GM11168 (cell line): ENCODE data around the gene INCA1.

Experiments used
- in situ Hi-C: fragments of 300-500 bp; cut with MboI; formaldehyde crosslinking; loops from one replicate; pipeline ENCODE4 v1.12.0; 2022; ENCODE audit warnings: low sequenced_read_pairs; ENCODE audit not compliant: unreplicated experiment

INCA1 gene

DNA sequence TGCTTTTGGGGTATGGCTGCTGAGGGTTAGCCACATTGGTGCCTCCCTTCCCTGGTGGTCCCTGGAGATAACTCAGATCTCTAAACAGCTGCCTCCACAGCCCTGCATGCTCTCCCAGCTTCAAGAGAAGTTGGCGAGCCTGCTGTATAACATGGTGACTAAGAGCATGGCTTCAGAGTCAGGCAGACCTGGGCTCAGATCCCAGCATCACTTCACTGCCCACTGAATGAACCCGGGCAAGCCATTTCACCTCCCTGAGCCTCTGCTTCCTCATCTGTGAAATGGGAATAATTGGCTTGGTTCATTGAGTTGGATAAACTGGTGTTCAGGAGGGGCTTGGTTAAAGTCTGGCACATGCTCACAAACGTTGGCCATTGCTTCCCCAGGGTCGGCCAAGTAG, 17.0 kb upstream of the INCA1 start:
- in situ Hi-C loops, result no loop called here

DNA sequence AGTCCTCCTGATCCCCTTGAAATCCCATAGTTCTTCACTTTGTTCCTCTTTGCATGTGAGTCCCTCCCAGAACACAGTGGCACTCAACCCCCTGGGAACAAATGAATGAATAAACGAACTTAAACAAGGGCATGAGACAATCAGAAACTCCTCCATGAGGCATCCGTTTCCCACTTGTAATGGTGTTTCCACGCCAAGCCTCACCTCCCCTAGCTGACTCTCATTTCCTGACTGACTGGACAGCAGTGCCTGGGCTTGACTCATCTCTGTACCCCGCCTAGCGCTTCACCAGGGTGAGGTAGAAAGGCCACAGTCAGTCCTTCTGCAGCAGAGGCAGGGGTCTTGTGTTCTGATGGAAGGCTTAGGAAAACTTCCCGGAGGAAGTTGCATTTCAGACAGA, 14.6 kb upstream of the INCA1 start:
- in situ Hi-C loops, result no loop called here

DNA sequence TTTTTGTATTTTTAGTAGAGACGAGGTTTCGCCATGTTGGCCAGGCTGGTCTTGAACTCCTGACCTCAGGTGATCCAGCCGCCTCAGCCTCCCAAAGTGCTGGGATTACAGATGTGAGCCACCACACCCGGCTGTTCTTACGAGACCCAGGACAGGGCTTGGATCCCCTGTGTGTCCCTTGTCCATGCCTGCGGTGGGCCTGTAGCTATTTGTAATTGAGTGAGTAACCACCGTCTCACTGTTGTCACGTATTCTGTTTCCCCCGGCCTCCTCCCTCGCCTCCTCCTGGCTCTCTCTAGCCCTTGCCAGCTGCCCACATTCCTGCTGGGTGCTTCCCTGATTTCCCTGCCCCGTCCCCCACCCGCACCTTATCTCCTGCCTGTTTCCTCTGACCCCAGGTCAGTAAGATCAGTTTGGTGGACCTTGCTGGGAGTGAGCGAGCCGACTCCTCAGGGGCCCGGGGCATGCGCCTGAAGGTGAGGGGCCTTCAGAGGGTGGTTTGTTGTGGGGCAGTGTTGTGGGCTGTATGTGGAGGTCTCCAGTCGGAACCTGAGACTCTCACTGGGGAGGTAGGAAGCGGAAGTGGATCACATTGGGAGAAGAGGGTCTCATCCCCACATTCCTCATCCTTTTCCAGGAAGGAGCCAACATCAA, 6.0 kb upstream of the INCA1 start:
- in situ Hi-C loops, result no loop called here

DNA sequence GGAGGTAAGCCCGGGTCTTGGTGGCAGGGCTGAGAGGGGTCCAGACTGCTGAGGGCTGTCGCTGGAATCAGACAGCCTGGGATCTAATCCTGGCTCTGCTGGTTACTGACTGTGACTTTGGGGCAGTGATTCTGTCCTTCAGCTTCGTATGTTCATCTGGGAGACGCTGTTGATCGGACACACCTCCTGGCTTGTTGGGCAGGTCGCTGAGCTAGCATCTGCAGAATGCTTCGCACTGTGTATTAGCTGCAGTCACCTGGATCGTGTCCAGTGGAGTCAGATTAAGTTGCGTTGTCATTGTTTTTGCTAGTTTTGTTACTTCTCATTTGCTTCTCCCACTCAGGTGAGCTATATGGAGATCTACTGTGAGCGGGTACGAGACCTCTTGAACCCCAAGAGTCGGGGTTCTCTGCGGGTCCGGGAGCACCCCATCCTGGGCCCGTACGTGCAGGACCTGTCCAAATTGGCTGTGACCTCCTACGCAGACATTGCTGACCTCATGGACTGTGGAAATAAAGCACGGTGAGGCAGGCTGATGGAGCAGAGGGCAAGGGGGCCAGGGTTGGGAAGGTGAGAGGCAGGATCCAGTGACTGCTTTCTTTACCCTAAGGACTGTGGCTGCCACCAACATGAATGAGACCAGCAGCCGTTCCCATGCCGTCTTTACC, 4.9 kb upstream of the INCA1 start:
- in situ Hi-C loops, result no loop called here

DNA sequence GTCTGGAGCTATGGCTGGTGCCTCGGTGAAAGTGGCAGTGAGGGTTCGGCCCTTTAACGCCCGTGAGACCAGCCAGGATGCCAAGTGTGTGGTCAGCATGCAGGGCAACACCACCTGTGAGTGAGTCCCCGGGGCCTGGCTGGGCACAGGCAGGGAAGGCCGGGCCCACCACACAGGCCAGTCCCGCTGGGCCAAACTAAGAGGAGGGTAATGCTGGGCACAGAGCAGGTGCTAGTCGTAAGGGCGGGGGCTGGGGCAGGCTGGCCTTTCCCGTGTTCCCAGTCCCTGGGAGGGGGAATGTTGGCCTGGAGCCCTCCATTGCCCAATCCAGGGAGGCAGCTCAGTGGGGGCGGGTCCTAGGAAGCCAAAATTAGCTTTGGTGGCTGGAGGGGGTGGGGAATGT, 2.9 kb upstream of the INCA1 start:
- in situ Hi-C loops, result no loop called here

DNA sequence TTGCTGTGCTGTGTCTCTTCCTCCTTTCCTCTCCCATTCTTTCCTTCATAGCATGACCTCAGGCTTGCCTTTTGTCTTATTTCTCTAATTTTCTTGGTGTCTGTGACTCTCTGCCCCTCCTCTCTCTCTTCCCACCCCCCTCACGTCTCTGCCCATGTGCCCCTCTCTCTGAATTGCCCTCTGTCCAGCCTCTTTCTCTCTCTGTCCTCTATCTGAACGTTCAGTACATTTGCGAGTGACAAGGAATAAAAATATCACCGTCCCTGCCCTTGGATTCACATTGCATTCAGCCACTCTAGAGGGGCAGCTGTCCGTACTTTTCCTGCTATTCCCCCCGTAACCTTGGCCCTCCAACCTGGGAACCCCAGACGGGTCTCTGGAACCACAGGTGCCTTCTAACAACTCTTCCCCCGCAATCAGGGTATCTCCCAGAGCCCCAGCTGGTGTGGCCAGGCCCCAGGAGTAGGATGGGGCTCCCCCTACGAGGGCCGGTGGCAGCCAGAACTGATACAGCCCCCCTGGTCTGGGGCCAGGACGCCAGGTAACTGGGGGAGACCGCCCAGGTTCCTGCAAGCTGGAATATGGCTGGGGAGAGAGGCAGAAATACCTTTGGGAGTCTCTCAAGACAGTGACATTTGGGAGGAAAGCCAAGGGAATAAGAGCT, 2.2 kb upstream of the INCA1 start:
- in situ Hi-C loops, result no loop called here

DNA sequence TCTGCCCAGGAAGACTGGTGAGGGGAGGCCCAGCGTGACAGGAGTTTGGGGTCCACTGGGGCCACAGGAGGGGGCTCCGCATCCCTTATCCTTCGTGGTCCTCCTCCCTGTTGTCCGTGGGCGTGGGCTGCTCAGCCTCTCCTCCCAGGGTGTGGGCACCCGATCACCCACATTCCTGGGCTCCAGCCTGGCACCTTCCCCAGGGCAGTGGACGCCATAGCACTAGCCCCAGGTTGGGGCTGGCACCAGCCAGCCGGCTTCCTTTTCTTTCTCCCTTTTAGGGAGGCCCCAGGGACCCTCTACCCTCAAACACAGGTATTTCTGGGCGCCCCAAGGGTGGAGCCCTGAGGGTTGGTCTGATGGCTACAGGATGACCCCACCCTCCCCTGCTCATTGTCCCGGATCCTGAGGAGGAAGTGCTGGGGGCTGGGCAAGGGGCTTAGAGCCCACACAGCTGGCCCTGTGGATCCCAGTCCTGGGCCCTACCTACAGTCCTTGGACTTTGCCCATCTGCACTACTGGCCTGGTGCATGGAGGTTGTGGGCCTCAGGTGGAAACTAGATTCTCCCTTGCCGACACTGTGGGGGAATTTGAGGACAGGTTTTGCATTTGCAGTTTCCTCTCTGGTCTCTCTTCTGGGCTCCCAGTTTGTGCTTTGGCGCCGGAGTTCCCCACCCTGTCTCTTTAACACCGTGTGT, 1.6 kb upstream of the INCA1 start:
- in situ Hi-C loops, result no loop called here

DNA sequence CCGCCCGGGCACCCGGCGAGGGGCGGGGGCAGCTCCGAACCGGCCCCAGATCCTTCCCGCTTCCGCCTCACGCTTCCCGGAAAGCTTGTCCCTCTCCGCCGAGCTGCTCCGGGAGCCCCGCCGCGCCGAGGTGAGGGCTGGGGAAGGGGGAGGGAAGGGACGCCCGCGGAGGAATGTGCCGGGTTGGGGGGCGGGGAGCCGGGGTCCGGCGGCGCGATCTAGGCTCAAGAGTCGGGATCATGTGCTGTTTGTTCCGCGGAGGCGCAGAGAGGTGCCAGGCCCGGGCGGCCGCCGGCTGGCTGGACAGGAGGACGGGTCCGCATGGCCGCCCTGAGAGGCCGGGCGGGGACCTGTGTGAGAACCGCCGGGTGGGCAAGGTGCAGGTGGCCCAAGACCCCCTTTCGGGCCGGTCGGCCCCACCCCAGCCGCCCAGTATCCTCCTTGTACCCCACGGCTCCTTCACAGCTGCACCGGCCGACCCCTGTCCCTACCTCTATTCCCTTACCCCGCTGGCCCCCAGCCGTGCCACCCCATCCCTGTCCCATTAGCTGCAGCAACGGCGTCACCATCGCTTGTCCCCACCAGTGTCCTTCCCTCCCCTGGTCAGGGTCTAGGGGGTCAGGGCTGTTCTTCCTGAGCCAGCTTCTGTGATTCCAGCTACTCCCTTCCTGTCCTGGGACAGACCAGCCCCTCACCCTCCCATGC, 857 bp upstream of the INCA1 start:
- in situ Hi-C loops, result no loop called here

DNA sequence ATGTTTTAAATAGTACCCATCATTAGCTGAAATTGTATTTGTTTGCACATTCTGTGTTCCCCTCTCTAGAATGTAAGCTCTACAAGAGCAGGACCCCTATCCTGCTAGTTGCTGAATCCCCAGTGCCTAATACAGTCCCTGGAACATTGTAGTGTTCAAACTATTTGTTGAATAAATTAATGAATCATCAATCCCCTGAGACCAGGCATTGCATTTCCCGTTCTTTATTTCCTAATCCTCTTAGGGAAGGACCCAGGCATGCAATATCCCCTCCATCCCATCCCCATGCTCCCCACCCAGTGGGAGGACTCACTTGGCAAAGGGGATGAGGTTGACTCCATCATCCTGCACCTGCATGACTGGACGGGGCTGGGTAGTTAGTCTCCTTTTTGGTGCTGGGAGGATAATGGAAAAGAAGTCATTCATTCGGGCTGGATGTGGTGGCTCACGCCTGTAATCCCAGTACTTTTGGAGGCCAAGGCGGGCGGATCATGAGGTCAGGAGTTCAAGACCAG, 3.2 kb downstream of the INCA1 start:
- in situ Hi-C loops, result no loop called here

DNA sequence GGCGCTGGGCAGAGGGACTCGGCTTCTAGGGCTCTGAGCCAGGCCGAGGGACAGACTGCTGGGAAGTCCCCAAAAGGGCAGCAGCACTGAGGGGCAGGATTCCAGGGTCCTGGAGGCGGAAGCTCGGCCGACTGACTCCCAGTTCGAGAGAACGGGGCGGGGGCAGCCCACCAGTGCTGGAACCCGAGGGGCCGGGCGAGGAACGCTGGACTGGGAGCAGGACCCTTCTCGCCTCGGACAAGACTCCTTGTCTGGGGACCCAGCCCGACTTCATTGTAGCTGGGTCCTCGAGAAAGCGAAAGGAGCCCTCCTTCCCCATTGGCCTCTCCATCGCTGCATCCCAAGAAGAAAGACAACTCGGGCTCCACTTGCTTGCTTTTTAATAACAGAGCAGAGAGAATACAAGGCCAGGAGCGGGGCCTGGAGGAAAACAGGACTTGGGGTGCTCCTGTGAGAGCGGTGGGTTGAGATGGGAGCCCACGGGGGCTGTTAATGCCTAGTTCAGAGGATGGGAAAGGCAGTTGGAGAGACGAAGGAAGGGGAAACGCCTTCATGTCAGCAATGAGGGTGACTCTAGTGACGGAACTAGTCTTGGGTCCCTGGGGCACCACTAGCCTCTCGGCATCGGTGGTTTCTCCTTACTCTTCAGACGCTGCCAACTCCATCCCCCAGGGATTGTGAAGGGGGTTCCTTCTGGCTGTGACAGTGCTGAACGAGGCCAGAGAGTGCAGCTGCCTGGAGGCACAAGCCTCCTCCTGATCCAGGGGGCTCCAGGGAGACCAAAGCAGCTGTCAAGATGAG, 9.4 kb downstream of the INCA1 start:
- in situ Hi-C loops, result no loop called here

DNA sequence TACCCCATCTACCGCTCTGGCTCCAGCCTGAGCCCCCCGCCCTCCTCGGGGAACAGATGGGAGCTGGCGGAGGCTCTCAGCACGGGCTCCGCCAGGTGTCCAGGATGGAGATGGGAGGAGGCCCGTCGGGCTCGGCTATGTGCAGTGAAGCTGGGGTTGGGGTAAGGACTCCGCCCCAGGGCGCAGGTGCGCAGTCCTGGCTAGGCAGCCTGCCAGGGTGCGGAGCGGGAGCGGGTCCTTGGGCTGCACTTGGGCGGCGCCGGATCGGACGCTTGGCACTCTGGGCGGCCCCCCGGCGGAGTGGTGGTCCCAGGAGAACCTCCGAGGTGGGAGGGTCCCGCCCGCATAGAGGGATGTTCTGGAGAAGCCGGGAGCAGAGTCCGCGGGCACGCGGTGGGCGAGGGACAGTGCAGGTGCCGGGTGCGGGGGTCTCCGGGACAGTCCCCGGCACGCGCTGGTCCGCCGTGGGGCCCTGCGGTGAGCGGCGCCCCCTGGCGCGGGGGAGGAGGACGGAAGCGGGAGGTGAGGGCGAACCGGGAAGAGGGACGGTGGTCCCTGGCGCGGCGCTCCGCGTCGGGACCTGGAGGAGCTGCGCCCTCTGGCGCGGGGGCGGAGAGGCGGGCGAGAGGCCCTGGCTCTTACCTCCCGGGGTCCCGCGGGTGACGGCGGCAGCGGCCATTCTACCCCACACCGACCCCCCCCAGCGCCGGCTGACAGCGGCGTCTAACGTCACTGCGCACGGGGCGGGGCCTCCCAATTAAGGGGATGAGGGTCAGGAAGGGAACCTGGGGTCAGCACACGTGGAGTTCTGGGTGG, 10.2 kb downstream of the INCA1 start, which contains the start of gene CAMTA2:
TSS of gene CAMTA2 (minus strand) at position 725 of the 816 bp plus-strand sequence. CDS start 1,453 bp downstream, outside the sequence.
- in situ Hi-C loops, result no loop called here

DNA sequence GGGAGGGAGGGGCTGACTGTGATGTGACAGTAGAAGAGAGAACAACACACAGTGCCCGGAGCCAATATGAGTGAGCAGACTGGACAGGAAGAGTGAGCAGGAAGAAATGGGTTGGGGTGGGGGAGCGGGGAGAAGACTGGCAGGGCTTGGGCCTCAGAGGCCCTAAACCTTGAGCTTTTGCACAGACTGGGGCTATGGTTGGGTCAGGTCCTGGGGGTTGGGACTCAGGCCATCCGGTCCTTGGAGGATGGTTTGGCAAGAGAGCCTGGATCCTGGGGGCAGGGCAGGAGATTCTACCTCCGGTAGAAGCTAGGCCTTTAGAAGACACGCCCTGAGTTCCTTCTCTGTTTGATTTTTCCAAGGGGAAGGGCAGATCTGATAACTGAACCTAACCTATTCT, 10.9 kb downstream of the INCA1 start:
- in situ Hi-C loops, result no loop called here

DNA sequence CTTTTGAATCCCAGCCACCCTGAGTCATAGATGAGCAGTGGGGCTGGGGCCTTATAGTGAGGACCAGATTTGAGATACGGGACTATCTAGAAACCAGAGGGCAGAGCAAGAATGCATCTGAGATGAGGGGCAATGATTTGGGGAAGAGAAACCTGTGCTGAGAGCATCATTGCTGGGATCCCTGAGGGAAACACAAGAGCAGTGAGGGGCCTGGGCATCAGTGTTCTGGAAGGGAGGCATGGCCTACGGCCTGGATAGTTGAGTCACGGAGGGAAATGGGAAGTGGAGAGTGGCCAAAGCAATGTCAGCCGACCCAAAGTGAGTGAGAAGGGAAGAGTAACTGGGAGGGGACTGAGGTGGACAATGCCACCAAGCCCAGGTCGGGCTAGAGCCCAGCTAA, 15.0 kb downstream of the INCA1 start:
- in situ Hi-C loops, result no loop called here

DNA sequence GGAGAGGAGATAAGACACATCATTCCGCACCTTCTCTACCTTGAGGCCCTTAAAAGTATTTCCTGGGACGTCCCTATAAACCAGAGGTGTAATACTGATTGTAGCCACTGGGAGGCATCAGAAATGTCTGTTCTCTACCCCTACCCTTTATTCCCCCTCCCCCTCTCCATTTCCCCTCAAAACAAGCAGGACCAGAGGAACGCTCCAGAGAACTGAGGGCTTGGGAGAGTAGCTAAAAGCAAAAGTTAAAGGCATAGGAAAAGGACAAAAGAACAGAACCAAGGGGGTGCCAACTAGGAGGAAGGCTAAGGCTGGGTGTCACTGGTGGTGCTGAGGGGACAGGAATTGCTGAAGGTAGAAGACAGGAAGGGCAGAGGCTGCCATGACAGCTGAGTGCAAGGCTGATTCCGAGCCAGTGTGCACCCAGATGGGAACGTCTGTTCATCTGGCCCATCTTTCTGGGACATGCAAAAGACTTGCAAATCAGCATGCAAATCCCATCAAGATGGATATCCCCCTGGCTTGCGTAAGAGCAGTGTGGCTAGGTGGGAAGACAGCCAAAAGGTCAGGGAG, 16.6 kb downstream of the INCA1 start:
- in situ Hi-C loops, result no loop called here

DNA sequence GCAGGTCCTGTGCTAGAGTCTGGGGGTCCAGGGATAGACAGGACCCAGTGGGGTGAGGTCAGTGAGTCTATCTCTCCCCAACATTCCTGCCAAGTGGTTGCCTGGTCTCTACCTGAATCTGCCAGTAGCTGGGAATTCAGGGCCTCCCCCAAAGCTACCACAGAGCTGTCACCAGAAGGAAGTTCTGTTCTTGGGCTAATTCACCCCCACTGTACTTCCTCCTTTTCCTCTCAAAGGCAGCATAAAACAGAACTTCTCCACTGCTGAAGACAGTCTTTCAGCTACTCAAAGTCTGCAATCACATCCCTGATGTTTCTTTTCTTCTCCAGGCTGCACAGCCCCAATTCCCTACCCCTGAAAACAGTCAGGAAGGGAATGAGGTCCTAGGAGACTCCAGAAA, 18.6 kb downstream of the INCA1 start:
- in situ Hi-C loops, result loop anchor here (10.0 kb wide), 1 partner anchor 86 kb away; no protein-coding TSS in a partner anchor

DNA sequence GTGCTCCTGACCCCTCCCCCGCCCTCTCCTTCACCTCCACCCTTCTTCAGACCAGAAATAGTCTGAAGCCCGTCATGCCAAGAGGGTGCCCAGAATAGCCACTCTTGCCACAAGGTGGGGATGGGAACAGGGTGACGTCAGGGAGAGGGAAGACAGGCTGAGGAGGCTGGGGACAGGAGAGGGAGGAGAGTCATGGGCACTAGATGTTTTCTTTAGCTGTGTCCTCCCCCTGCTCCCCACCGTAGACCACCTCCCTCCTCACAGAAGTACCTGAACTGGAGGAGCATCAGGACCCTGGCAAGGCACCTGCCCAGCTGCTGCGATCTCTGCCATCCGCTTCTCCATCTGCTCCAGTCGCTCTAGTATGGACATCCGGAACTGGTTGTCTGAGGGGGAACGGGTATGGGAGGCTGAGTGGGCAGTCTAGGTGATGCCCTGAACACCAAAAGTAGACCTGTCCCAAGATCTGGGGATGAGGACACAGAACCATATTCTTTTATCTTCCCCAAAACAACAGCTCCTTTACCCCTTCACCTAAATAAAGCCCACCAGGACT, 23.1 kb downstream of the INCA1 start:
- in situ Hi-C loops, result loop anchor here (10.0 kb wide), 1 partner anchor 91 kb away; no protein-coding TSS in a partner anchor

DNA sequence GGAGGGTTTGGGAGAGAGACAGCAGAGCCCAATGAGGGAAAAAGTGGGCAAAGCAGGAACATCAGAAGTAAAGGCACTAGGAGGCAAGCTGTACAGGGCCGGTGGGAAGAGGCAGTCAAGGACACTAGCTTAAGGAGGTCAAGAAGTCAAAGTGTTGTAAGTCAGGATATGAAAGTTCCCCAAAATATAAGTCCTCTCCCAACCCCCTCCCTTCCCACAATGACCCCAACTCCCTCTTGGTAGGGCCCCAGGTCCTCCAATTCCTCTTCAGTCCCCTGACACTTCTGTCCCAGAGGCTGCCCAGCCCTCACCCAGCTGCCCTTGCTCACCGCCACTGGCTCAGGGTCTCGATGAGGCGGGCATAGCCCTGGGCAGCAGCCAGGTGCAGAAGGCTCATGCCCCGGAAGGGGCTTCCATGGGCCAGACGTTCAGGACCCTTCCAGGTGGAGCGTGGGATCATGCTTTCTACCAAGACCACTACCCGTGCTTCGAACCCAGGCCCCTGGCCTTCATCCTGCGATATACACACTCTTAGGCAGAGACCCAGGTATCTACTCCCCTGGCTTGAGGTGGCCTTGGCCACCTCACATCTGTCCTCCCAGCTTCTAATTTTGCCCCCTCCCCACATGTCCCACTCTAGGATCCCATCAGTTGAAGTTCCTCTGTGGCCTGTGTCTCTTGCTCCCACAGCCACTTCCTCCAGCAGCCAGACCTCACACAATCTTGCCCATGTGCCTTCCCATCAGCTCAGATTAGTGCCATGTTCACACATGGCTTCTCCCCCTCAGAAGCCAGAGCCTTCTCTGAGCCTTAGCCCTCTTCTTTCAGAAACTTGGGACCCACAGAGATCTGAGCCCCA, 23.8 kb downstream of the INCA1 start:
- in situ Hi-C loops, result loop anchor here (10.0 kb wide), 1 partner anchor 91 kb away; no protein-coding TSS in a partner anchor
